ENCODE results near the gene ZIC3. TPM values are rescaled to one million over a fixed set of nuclear protein-coding genes. Genes with fewer than 3 reads are reported as not detected.

Gene ZIC3
- total and polyA plus RNA-seq, 9 donors = 0.04 TPM; not detected in 8

GRCh38 chrX:137562096-137562495 is 3.8 kb upstream of the ZIC3 start:
- WGBS, 3 donors = 13 to 24% (median 14%) methylated on average over 8 of the region's 8 CpGs
- no peaks in the 10 kb centered on the region for H3K36me3 ChIP-seq
- TF ChIP-seq, protein P1, sequence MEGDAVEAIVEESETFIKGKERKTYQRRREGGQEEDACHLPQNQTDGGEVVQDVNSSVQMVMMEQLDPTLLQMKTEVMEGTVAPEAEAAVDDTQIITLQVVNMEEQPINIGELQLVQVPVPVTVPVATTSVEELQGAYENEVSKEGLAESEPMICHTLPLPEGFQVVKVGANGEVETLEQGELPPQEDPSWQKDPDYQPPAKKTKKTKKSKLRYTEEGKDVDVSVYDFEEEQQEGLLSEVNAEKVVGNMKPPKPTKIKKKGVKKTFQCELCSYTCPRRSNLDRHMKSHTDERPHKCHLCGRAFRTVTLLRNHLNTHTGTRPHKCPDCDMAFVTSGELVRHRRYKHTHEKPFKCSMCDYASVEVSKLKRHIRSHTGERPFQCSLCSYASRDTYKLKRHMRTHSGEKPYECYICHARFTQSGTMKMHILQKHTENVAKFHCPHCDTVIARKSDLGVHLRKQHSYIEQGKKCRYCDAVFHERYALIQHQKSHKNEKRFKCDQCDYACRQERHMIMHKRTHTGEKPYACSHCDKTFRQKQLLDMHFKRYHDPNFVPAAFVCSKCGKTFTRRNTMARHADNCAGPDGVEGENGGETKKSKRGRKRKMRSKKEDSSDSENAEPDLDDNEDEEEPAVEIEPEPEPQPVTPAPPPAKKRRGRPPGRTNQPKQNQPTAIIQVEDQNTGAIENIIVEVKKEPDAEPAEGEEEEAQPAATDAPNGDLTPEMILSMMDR (IDR thresholded peaks at IDR 0.05) = no peak
- TF ChIP-seq EP300 (IDR thresholded peaks at IDR 0.05) = no peak
- no peak for TF ChIP-seq POLR2A (IDR thresholded peaks at IDR 0.05)
- H3K4me1 ChIP-seq (ENCODE audit: insufficient read depth) = no peaks in the 10 kb centered on the region
- intact Hi-C loops (cut with DNase I) = no loop called here
- DNase-seq = no peak
- no peak overlapping the region for H3K4me3 ChIP-seq
- H3K9me3 ChIP-seq = no peaks in the 10 kb centered on the region
- H3K27me3 ChIP-seq = no peaks in the 10 kb centered on the region
- H3K27ac ChIP-seq = no peak overlapping the region

DNA sequence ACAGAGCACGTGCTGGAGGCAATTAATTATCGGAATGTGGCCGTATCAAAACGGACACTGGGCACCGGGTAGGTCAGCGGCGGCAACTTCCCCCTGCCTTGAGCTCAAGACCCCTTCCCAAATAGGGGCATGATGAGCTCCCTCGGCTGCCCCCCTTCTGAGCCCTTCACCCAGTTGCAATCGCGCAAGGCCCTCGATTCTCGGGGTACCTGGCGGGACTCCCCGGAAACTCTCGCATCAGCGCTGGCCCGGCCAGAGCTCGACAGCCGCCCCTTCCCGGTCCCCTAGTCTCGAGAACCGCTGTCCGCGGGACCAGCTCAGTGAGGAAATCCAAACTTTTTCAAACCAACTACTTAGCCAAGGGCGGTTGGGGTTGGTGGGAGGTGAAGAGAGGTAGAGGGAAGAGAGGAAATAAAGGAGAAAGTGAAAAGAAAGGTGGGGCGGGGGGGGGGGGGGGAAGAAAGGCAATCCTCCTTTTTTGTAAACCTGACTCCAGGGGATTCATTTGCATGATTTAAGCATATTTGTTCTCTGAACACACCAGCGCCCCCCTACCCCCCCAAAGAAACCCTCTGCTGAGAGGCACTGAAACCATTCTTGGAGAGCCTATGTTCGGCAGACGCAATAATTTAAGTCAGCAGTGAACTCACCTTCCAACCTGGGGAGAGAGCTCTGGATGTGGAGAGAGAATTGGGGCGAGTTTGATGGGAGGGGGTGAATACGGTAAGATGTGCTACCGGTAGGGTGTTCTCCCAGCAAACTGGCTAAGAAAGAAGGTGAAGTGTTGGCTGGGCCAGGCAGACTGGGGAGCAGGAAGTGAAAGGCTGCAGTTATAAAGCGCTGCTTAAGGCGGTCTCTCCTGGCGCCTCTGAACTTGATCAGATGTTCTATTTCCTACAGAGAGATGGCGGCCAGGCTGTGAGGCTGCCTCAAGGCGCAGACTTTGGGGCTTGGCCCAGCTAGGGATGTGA is 2.0 kb upstream of the ZIC3 start:
- Histone ChIP-seq H3K27ac (no peak overlapping the region), H3K27me3 (no peaks in the 10 kb centered on the region), H3K4me1 (ENCODE audit: insufficient read depth) (no peaks in the 10 kb centered on the region), H3K9me3 (no peaks in the 10 kb centered on the region), H3K4me3 (no peak overlapping the region), H3K36me3 (no peaks in the 10 kb centered on the region)
- TF ChIP-seq, protein P1 (IDR thresholded peaks at IDR 0.05) = no peak
- TF ChIP-seq POLR2A (IDR thresholded peaks at IDR 0.05) = no peak
- no peak for TF ChIP-seq EP300 (IDR thresholded peaks at IDR 0.05)
- 22 to 28% (median 22%) methylated on average over 37 of the region's 37 CpGs for WGBS, 3 donors
- no peak for DNase-seq
- intact Hi-C loops (cut with DNase I) = no loop called here

DNA sequence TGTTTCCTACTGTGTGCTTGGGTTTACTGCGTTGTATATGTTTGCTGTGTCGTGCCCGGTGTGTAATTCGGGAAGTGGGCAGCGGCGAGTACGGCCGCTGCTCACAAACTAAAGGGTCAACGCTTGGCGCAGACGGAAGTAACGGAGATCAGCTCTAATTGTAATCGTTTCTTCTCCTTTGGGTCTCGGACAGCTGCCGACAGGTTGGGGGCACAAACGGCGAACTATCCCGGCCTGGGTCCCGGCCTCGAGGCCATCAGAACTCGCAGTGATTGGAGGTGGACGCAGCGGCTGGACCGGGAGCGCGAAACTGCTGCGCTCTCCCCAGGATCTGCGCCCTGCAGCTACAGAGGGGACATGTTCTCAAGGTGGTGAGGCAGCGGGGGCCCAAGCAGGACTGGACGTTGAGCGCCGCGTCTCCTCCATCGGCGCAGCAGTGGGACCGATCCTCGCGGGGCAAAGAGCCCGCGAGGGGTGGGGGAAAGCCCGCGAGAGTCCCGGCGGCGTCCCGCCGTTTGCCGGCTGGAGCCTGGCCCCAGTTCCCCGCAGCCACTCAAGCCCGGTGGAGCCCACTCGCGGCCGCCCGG is 516 bp upstream of the ZIC3 start:
- H3K4me1 ChIP-seq (ENCODE audit: insufficient read depth) = no peaks in the 10 kb centered on the region
- no peaks in the 10 kb centered on the region for H3K9me3 ChIP-seq
- peak overlapping the region; percentile 41 for H3K4me3 ChIP-seq
- intact Hi-C loops (cut with DNase I) = no loop called here
- no peaks in the 10 kb centered on the region for H3K36me3 ChIP-seq
- 30 to 39% (median 32%) methylated on average over 36 to 54 of the region's 54 CpGs for WGBS, 3 donors
- TF ChIP-seq POLR2A (IDR thresholded peaks at IDR 0.05) (no peak), EP300 (IDR thresholded peaks at IDR 0.05) (no peak)
- TF ChIP-seq, protein P1 (IDR thresholded peaks at IDR 0.05) = no peak
- DNase-seq = no peak
- H3K27ac ChIP-seq = no peak overlapping the region
- no peaks in the 10 kb centered on the region for H3K27me3 ChIP-seq

GRCh38 chrX:137566746-137567679 is 1.1 kb downstream of the ZIC3 start:
- no peak for DNase-seq
- WGBS, 3 donors = 23 to 39% (median 34%) methylated on average over 71 to 82 of the region's 82 CpGs
- no peaks in the 10 kb centered on the region for H3K27me3 ChIP-seq
- H3K9me3 ChIP-seq = no peaks in the 10 kb centered on the region
- TF ChIP-seq, protein P1 (IDR thresholded peaks at IDR 0.05) = no peak
- no peak for TF ChIP-seq EP300 (IDR thresholded peaks at IDR 0.05)
- TF ChIP-seq POLR2A (IDR thresholded peaks at IDR 0.05) = no peak
- no peak overlapping the region for H3K27ac ChIP-seq
- H3K4me1 ChIP-seq (ENCODE audit: insufficient read depth) = no peaks in the 10 kb centered on the region
- no peaks in the 10 kb centered on the region for H3K36me3 ChIP-seq
- intact Hi-C loops (cut with DNase I) = no loop called here
- H3K4me3 ChIP-seq = peak overlapping the region; percentile 18
